HepG2 (cell line): ENCODE results near the gene SLC17A9. TPM values are rescaled to one million over a fixed set of nuclear protein-coding genes. Genes with fewer than 3 reads are reported as not detected.

Experiments
- ATAC-seq: fragments of 200-7000 bp; cut with Tn5 transposase; 3 replicates; pipeline ENCODE4 v1.9.1; 2020; ENCODE audit warnings: mild to moderate bottlenecking, moderate library complexity
- BruUV-seq: library from RNA; stranded (reverse); fragments of 400-500 nt; replicated peaks from 2 replicates; lab custom pipeline; 2021; lab: Mats Ljungman, UMichigan
- CTCF ChIA-PET: fragments of 300-600 bp; formaldehyde crosslinking; extraction: SDS; loops from one replicate; lab custom pipeline; 2021; ENCODE audit warnings: low total read pairs, inconsistent platforms, low intra/inter-chr PET ratio; lab: Yijun Ruan, JAX
- POLR2A ChIA-PET: fragments of 350-600 bp; sonication (Branson Sonifier 250); formaldehyde crosslinking; loops from one replicate; lab custom pipeline; 2020; ENCODE audit warnings: antibody characterized with exemption, inconsistent platforms; lab: Yijun Ruan, JAX
- DNase-seq: peaks from one replicate; pipeline ENCODE4 v3.0.0-alpha.2; 2015; ENCODE audit warnings: low spot score
- FAIRE-seq: peaks from 3 replicates; lab custom pipeline; 2011; peaks lifted over from hg19 to GRCh38; lab: Jason Lieb, UNC
- H2AFZ ChIP-seq: one replicate; pipeline ENCODE4 v1.6.1; 2011; ENCODE audit warnings: low read length, inconsistent platforms
- H3K27ac ChIP-seq: fragments of 300-600 bp; 3 replicates; pipeline ENCODE4 v1.8.0; 2011; ENCODE audit warnings: mixed run types, mild to moderate bottlenecking, mixed read lengths, low read length, inconsistent platforms; ENCODE audit not compliant: insufficient read depth; ENCODE audit errors: extremely low read length
- H3K27me3 ChIP-seq, 2 experiments: fragments of 200-600 bp in 1 of 2; 2 replicates in 1 of 2; 3 replicates in 1 of 2; pipeline versions ENCODE4 v1.6.0 to v1.8.0; 2011; ENCODE audit warnings: low read length in 2 of 2, mild to moderate bottlenecking in 2 of 2, moderate library complexity in 2 of 2, inconsistent platforms in 1 of 2; ENCODE audit not compliant: insufficient read depth in 2 of 2, control insufficient read depth in 1 of 2
- H3K36me3 ChIP-seq, 2 experiments: fragments of 200-600 bp in 1 of 2; replicated peaks in 1 of 2; 2 replicates in 1 of 2; 3 replicates in 1 of 2; pipeline versions ENCODE4 v1.5.1 to v1.8.0; 2011; ENCODE audit warnings: low read length in 2 of 2, inconsistent platforms in 1 of 2; ENCODE audit not compliant: insufficient read depth in 2 of 2, control insufficient read depth in 1 of 2
- H3K4me1 ChIP-seq: 2 replicates; pipeline ENCODE4 v1.5.1; 2012; ENCODE audit warnings: low read length, inconsistent platforms; ENCODE audit not compliant: insufficient read depth
- H3K4me2 ChIP-seq: 2 replicates; pipeline ENCODE4 v1.6.0; 2011; ENCODE audit warnings: low read depth, low read length, inconsistent platforms
- H3K4me3 ChIP-seq, 3 experiments: fragments of 200-600 bp in 1 of 3; sonication (generic), shearing (Covaris generic) in 1 of 3; replicated peaks in 1 of 3; 2 replicates each; pipeline ENCODE4 v1.5.1; 2011 to 2016; ENCODE audit warnings: low read length in 3 of 3, inconsistent platforms in 2 of 3, low read depth in 2 of 3, mild to moderate bottlenecking in 2 of 3, control low read depth in 1 of 3, mixed read lengths in 1 of 3; ENCODE audit not compliant: insufficient read depth in 1 of 3
- H3K79me2 ChIP-seq: one replicate; pipeline ENCODE4 v1.6.1; 2011; ENCODE audit warnings: low read length, inconsistent platforms; ENCODE audit not compliant: insufficient read depth
- H3K9ac ChIP-seq: 2 replicates; pipeline ENCODE4 v1.6.0; 2011; ENCODE audit warnings: mild to moderate bottlenecking, low read depth, low read length, inconsistent platforms; ENCODE audit not compliant: insufficient read depth
- H3K9me3 ChIP-seq: 2 replicates; pipeline ENCODE4 v1.5.1; 2012; ENCODE audit warnings: mild to moderate bottlenecking, low read length
- H4K20me1 ChIP-seq: 2 replicates; pipeline ENCODE4 v1.6.0; 2011; ENCODE audit warnings: inconsistent platforms, mild to moderate bottlenecking, low read length, moderate library complexity; ENCODE audit not compliant: insufficient read depth
- FOSL2 ChIP-seq: sonication (generic); formaldehyde crosslinking; IDR thresholded peaks from 2 replicates; pipeline ENCODE4 v1.4.0; 2020; ENCODE audit warnings: missing genetic modification reagents
- ISX ChIP-seq: sonication (generic); formaldehyde crosslinking; conservative IDR thresholded peaks from 2 replicates; pipeline ENCODE4 v1.5.0; 2020; ENCODE audit warnings: missing genetic modification reagents
- SMARCE1 ChIP-seq: fragments of 450-650 bp; IDR thresholded peaks from 2 replicates; pipeline ENCODE4 v1.6.1; 2017; ENCODE audit warnings: borderline replicate concordance
- TCF12 ChIP-seq, 2 experiments: fragments of 450-650 bp in 1 of 2; sonication (generic) in 1 of 2; formaldehyde crosslinking in 1 of 2; IDR thresholded peaks; 2 replicates each; pipeline versions ENCODE4 v1.6.1 to v1.8.0; 2017 to 2022; ENCODE audit warnings: antibody characterized with exemption in 1 of 2, mild to moderate bottlenecking in 1 of 2, missing genetic modification reagents in 1 of 2, moderate library complexity in 1 of 2
- ZNF274 ChIP-seq: sonication (generic); formaldehyde crosslinking; IDR thresholded peaks from 2 replicates; pipeline ENCODE4 v1.5.1; 2020; ENCODE audit warnings: mild to moderate bottlenecking, missing genetic modification reagents
- ZNF44 ChIP-seq: sonication (generic); formaldehyde crosslinking; IDR thresholded peaks from 2 replicates; pipeline ENCODE4 v1.5.1; 2020; ENCODE audit warnings: mild to moderate bottlenecking, missing genetic modification reagents
- ZNF761 ChIP-seq: sonication (generic); formaldehyde crosslinking; conservative IDR thresholded peaks from 2 replicates; pipeline ENCODE4 v1.4.0; 2020; ENCODE audit warnings: mild to moderate bottlenecking, missing genetic modification reagents
- WGBS: methylation state at CpG from one replicate; pipeline ENCODE4 v1.1.6; 2017; ENCODE audit warnings: low lambda C conversion rate; 5-methylcytosine and 5-hydroxymethylcytosine counted together
- in situ Hi-C: cut with HindIII; loops from 2 replicates; pipeline ENCODE4 v1.10.0; 2017; ENCODE audit warnings: low pct_unique_long_range_greater_than_20kb; ENCODE audit not compliant: extremely low pct_ligation_motif_present
- intact Hi-C: fragments of 100-400 bp; cut with micrococcal nuclease; formaldehyde crosslinking; loops from one replicate; pipeline ENCODE4 v1.10.0; 2022; ENCODE audit not compliant: unreplicated experiment
- polyA plus RNA-seq, 8 experiments: library from polyadenylated mRNA; depleted of rRNA in 3 of 8; stranded (reverse) in 7 of 8; unstranded in 1 of 8; fragments of >200 nt; fragmentation: Illumina TruSeq in 4 of 8; extraction: Trizol in 4 of 8; gene quantifications; 2 replicates each; pipeline versions ENCODE4 v1.2.1 to v1.2.3, GENCODE V29; 2011 to 2016; ENCODE audit warnings: low read depth in 4 of 8, missing spikeins in 1 of 8, mixed read lengths in 1 of 8; ENCODE audit not compliant: insufficient read depth in 1 of 8
- total RNA-seq, 5 experiments: library from RNA; depleted of rRNA; stranded (reverse); fragments of >200 nt; fragmentation: Illumina TruSeq; extraction: Trizol; gene quantifications; 2 replicates each; pipeline ENCODE4 v1.2.3, GENCODE V29; 2016; ENCODE audit warnings: low read depth in 1 of 5
- TF ChIP-seq, protein P1 (sequence below): sonication (generic); formaldehyde crosslinking; IDR thresholded peaks from 2 replicates; pipeline ENCODE4 v1.5.0; 2020; ENCODE audit warnings: missing genetic modification reagents
- TF ChIP-seq, protein P2 (sequence below), 2 experiments: sonication (generic) in 1 of 2; formaldehyde crosslinking in 1 of 2; IDR thresholded peaks; 2 replicates each; pipeline versions ENCODE4 v1.4.0 to v1.6.1; 2016 to 2020; ENCODE audit warnings: borderline replicate concordance in 1 of 2, low read depth in 1 of 2, mild to moderate bottlenecking in 1 of 2, missing genetic modification reagents in 1 of 2
- TF ChIP-seq, protein P3 (sequence below): IDR thresholded peaks from 2 replicates; pipeline ENCODE4 v1.6.1; 2012; ENCODE audit warnings: low read length, improper control_type of control experiment
- TF ChIP-seq, protein P4 (sequence below): sonication (generic); formaldehyde crosslinking; IDR thresholded peaks from 2 replicates; pipeline ENCODE4 v1.4.0; 2020; ENCODE audit warnings: mild to moderate bottlenecking, missing genetic modification reagents

Gene SLC17A9
- total and polyA plus RNA-seq, 2 of the 13 experiments (the other 11 are each of a cell fraction or from before 2014, with no cell fraction given) = 110 to 191 TPM

DNA sequence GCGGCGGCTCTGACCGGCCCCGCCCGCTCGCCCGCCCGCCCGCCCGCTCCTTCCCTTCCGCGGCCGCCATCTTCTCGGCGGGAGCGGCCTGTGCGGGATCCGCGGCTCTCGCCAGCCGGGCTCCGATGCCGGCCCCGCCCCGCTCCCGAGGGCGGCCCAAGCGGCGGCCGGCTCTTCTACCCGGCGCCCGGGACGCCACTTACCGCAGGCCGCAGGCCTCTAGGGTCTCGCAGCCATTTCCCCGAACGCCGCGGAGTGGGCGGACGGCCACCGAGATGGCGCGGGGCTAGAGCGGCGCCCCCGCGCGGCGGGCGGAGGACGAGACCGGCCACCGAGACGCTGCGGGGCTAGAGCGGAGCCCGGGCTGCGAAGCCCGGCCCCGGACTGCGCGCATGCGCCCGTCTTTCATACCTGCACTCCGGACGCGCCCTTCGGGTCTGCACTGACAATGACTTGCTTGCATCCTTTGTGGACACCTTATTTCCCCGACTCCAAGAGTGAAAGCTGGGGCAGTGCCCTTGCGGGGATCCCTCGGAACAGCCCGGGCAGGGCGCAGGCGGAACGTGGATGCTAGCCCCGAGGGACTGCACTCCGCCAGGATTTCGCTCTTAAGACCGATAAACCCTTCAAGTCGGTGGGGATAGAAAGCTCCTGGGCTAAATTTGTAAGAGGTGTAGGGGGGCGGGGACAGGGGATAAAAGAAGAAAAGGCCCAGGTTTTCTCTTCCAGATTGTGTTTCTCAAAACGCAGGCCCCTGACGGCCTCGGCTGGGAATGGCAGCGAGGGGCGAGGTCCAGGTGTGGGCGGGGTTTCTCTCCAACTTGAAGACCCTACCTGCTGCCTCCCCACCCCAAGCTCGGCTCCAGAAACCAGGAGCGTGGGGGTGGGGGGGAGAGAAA lies 26.0 kb upstream of the SLC17A9 start, which contains the start of gene DIDO1:
Gene DIDO1, minus strand, starts transcription at position 277 of the 899 bp plus-strand sequence.
- ATAC-seq (peak; percentile 85), FAIRE-seq (peak; percentile 32), DNase-seq (peak; percentile 87)
- peaks cover 1 to 10% of the 10 kb centered on the region in 2 experiments; a peak in 2 of 5 replicates for H3K36me3 ChIP-seq
- H3K79me2 ChIP-seq = peaks cover 99% of the 10 kb centered on the region
- H3K4me1 ChIP-seq = peaks cover 63% of the 10 kb centered on the region
- H3K9ac ChIP-seq = peak within 1 kb of the TSS; percentile 98
- in situ Hi-C loops = no loop called here
- H2AFZ ChIP-seq = no peak within 1 kb of the TSS
- H4K20me1 ChIP-seq = peaks cover 63% of the 10 kb centered on the region
- H3K27me3 ChIP-seq = peaks cover 0 to 5% of the 10 kb centered on the region in 2 experiments; a peak in 1 of 5 replicates
- H3K4me2 ChIP-seq = peak within 1 kb of the TSS; percentile 89
- intact Hi-C loops = loop anchor here (1.0 kb wide), 1 partner anchor 9 kb away; no protein-coding TSS in a partner anchor
- ChIA-PET CTCF (interaction anchor here (2.0 kb wide), 1 partner anchor 26 kb away, joined by 6 read pairs; no protein-coding TSS in a partner anchor), POLR2A (interaction anchor here (0.7 to 6.4 kb wide), 9 partner anchors 10 to 303 kb away, joined by 3 to 118 read pairs (median 5); partner anchors contain the start of genes GID8 and SLC17A9)
- H3K4me3 ChIP-seq = peak within 1 kb of the TSS; percentile 87 to 99 (median 97)
- H3K27ac ChIP-seq = peak within 1 kb of the TSS; percentile 90
- BruUV-seq = TSS peak; percentile 44
- H3K9me3 ChIP-seq = no peaks in the 10 kb centered on the region
- 3% methylated on average over 69 of the region's 92 CpGs for WGBS
- TF ChIP-seq, protein P1, sequence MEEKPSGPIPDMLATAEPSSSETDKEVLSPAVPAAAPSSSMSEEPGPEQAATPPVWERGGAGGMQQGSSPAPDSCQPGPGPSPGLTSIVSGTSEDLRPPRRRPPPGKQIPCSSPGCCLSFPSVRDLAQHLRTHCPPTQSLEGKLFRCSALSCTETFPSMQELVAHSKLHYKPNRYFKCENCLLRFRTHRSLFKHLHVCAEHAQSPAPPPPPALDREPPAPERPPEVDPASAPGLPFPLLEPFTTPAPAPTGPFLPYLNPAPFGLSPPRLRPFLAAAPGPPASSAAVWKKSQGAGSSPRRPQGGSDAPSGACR (CRISPR knock-in tag) = no peak
- TF ChIP-seq, protein P2, sequence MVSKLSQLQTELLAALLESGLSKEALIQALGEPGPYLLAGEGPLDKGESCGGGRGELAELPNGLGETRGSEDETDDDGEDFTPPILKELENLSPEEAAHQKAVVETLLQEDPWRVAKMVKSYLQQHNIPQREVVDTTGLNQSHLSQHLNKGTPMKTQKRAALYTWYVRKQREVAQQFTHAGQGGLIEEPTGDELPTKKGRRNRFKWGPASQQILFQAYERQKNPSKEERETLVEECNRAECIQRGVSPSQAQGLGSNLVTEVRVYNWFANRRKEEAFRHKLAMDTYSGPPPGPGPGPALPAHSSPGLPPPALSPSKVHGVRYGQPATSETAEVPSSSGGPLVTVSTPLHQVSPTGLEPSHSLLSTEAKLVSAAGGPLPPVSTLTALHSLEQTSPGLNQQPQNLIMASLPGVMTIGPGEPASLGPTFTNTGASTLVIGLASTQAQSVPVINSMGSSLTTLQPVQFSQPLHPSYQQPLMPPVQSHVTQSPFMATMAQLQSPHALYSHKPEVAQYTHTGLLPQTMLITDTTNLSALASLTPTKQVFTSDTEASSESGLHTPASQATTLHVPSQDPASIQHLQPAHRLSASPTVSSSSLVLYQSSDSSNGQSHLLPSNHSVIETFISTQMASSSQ (IDR thresholded peaks at IDR 0.05; ENCODE audit: low read depth) = no peak
- TF ChIP-seq, protein P2 (CRISPR knock-in tag; IDR thresholded peaks at IDR 0.05; ENCODE audit: borderline replicate concordance) = peak; percentile 58
- peak; percentile 75 for TF ChIP-seq ZNF274 (CRISPR knock-in tag)
- TF ChIP-seq FOSL2 (CRISPR knock-in tag) = peak; percentile 31; the same call in 1 of the 2 replicates
- TF ChIP-seq SMARCE1 = no peak
- TF ChIP-seq, protein P3, sequence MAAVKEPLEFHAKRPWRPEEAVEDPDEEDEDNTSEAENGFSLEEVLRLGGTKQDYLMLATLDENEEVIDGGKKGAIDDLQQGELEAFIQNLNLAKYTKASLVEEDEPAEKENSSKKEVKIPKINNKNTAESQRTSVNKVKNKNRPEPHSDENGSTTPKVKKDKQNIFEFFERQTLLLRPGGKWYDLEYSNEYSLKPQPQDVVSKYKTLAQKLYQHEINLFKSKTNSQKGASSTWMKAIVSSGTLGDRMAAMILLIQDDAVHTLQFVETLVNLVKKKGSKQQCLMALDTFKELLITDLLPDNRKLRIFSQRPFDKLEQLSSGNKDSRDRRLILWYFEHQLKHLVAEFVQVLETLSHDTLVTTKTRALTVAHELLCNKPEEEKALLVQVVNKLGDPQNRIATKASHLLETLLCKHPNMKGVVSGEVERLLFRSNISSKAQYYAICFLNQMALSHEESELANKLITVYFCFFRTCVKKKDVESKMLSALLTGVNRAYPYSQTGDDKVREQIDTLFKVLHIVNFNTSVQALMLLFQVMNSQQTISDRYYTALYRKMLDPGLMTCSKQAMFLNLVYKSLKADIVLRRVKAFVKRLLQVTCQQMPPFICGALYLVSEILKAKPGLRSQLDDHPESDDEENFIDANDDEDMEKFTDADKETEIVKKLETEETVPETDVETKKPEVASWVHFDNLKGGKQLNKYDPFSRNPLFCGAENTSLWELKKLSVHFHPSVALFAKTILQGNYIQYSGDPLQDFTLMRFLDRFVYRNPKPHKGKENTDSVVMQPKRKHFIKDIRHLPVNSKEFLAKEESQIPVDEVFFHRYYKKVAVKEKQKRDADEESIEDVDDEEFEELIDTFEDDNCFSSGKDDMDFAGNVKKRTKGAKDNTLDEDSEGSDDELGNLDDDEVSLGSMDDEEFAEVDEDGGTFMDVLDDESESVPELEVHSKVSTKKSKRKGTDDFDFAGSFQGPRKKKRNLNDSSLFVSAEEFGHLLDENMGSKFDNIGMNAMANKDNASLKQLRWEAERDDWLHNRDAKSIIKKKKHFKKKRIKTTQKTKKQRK = no peak
- no peak for TF ChIP-seq ZNF761 (CRISPR knock-in tag)
- no peak for TF ChIP-seq ISX
- peak; percentile 90; the same call in 1 of the 2 replicates for TF ChIP-seq ZNF44
- TF ChIP-seq, protein P4, sequence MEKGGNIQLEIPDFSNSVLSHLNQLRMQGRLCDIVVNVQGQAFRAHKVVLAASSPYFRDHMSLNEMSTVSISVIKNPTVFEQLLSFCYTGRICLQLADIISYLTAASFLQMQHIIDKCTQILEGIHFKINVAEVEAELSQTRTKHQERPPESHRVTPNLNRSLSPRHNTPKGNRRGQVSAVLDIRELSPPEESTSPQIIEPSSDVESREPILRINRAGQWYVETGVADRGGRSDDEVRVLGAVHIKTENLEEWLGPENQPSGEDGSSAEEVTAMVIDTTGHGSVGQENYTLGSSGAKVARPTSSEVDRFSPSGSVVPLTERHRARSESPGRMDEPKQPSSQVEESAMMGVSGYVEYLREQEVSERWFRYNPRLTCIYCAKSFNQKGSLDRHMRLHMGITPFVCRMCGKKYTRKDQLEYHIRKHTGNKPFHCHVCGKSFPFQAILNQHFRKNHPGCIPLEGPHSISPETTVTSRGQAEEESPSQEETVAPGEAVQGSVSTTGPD (CRISPR knock-in tag) = no peak
- TF ChIP-seq TCF12 (IDR thresholded peaks at IDR 0.05) = no peak
- TF ChIP-seq TCF12 (CRISPR knock-in tag; IDR thresholded peaks at IDR 0.05) = peak; percentile 91; the same call in 1 of the 2 replicates
